Right lung (tissue), 5 donors: ENCODE measurements around the gene AK5. TPM values are rescaled to one million over a fixed set of nuclear protein-coding genes. Genes with fewer than 3 reads are reported as not detected.
"Not testable (repeated sequence)": the region's sequence is repeated elsewhere in the genome, so short reads cannot be mapped to it uniquely, and the experiment has no call there.

Experiments
- DNase-seq, 2 donors: peaks; one replicate each; pipeline ENCODE4 v3.0.0-alpha.2; 2013
- polyA plus RNA-seq, 5 donors: library from polyadenylated mRNA; unstranded; fragments of 120-200 nt; gene quantifications; one replicate each; pipeline versions ENCODE4 v1.2.1 to v1.2.3, GENCODE V29; 2013; ENCODE audit warnings: inconsistent platforms in 1 of 5, low replicate concordance in 1 of 5; ENCODE audit not compliant: insufficient read length in 5 of 5, insufficient read depth in 1 of 5

AK5 gene
- polyA plus RNA-seq, 5 donors = 0.46 to 1.2 (median 0.84) TPM

DNA sequence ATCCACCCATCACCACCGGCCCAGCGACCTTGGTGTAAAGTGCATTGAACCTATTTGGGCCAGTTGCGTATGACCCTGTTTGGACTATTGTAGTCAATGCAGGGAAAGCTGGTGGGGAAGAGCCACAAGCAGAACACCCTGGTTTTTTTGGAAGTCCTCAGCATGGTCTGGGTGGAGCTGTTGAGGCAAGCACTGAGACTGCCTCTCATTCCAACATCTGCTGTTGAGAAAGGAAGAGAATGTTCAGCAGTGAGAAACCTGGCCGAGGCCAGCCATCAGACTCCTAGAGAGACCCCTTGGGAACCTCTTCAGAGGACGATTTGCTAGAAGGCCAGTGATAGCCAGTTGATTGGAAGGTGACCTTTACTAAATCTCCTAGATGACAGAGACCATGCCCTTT is 217.6 kb downstream of the AK5 start:
- DNase-seq = no peak

DNA sequence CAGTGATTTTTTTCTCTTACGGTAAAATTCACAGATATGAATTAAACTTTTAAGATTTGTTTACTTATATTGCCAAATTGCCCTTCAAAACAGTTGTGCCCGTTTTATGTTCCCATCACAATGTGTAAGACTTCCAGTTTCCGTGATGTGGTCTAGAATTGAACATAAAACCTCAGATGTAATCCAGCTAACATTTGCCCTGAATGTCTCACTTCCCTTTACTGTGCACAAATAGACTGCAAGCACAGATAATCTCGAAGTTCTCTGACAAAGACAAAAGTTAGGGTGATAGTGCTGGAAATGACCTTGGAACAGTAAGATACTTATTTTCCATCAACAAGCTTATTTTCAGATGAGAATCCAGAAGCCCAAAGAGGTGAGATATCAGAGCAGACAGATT is 223.2 kb downstream of the AK5 start:
- no peak for DNase-seq

DNA sequence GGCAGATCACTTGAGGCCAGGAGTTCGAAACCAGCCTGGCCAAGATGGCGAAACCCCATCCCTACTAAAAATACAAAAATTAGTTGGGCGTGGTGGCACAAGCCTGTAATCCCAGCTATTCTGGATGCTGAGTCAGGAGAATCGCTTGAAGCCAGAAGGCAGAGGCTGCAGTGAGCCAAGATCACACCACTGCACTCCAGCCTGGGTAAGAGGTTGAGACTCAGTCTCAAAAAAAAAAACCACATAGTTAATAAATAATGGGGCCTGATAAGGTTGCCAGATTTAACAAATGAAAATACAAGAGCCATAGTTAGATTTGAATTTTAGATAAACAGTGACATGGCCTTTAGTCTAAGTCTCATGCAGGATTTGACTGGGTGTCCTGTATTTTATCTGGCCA is 225.0 kb downstream of the AK5 start:
- DNase-seq = no peak

DNA sequence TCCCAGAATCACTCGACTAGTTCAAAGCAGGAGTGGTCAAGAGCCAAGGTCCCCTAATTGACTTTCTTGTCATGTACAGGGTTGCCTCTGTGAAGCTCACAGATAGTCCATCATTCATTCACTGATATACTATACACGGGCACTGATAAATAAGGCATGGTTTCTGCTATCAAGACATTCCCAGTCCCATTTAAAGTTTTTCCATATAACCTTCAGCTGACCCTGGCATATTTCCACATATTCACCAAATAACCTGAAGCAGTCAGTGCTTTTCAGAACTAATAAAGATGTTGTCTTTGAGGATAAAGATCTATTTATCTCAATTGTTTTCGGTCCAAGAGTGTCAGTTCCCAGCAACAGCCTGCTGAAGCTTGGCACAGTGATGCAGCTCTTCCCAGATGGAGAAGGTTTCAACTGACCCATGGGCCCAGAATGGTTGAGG is 227.3 kb downstream of the AK5 start:
- no peak for DNase-seq

DNA sequence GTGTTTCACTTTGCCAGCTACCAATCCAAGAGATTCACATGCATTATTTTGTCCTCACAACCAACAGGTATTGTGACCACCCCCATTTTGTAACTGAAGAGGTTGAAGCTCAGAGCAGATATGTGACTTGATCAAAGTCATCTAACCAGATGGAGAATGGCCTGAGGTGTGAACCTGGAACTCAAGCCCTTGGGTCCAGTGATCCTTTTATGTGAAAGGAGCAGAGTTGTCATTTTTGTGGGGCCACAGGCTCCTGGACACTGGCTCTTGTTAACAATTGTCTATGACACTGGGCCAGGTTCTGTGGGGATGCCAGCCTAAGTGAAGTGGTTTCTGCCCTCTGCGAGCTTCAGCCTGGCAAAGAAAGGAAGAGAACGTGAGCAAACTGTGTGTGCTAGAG is 228.1 kb downstream of the AK5 start:
- no peak for DNase-seq

DNA sequence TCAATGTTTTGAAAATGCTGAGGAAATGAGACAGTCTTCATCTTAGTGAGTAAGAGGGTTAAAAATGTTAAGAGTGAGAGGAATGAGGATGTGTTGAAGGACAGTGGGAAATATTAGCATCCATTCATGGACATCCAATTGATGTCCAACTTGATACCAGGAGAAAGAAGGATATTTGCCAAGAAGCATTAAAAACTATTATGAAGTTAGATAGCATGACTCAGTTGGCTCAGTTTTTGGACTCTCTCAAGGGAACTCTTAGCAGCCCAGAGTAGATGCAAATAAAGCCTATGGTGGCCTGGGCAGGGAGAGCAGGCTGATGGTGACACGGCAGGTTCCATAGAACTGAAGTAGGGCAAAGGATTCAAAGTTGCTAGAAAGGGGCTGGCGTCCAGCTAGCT is 229.6 kb downstream of the AK5 start:
- DNase-seq = no peak

DNA sequence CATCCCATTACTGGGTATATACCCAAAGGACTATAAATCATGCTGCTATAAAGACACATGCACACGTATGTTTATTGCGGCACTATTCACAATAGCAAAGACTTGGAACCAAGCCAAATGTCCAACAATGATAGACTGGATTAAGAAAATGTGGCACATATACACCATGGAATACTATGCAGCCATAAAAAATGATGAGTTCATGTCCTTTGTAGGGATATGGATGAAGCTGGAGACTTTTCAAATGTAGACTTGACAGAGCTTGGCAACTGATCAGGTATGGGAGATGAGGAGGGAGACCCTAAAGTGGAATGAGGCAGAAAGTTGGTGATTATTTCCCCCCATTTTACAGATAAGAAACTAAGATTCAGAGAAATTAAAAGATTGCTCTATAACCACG is 230.8 kb downstream of the AK5 start:
- not testable (repeated sequence) for DNase-seq

DNA sequence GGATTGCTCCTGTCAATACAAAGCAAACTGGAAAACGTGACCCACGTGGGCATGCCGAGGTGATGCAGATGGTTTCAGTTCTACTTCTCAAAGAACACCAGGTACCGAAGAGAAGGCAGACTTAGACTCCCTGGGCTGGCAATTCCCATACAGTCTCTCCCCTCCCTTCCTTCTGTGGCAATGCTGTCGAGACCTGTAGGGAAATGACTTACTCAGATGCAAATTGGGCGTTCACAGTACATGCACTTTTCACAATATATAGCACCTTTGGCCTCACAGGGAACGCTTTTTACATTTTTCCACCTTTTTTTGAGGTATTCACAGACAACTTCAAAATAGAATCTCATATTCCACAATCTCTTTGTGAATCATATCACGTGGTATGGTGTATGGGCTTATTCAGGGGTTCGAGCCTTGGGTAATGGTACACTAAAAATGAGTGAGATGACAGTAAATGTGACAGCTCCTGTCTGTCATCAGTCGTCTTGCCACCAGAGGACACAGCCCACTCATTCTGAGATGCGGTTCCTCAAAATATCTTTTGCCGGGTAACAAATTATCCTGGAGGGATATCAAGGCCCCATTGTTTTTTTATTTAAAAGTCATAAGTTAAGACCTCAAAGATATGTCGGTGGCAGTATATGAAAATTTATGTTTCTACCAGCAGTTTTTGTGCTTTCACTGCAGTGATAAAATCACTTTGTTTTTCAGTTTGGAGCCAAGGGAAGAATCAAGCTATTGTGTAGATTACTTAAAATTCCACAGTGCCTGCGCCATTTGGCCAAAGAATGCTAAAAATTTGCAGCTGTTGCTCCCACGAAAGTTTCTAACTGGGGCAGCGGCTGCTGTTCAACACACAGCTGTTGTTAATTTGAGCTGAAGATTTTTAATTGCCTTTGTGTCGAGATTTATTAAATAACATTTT is 232.3 kb downstream of the AK5 start:
- peak; percentile 33 to 44 for DNase-seq

DNA sequence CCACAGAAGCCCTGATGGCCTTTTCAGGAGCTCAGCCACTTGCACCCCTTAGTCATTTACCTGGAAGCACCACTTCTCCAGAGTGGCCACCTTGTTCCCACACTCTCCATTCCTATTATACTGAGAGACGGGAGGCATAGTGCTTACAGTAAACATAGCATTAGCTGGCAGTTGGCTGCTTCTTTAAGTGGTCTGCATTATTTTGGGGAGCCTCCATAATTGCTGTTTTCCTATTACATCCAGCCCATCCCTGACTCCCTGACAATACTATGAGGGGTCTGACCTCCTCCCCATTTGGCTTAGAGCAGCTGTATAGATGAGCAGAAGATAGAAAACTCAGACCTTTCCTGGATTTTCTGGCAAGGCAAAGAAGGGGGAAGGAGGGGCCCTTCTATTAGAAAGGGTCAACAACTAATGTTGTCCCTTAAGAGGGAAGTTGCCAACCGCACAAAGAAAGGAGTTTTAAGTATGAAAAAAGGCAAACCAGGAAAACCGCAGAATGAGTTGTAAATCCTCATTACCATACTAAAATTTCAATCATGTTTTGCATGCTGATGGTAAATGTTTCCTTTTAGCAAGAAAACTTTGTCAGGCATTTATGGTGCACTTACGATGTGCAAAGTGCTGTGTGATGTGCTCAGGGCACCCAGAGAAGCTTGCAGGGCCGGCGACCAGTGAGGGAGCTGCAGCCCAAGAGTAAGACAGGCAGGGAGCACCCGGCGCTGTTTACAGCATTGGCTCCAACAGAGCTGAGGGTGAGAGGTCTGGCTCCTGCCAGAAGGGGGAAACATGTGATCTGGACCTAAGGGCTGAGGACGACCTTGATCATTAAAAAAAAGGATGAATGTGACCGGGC is 233.3 kb downstream of the AK5 start:
- no peak for DNase-seq

DNA sequence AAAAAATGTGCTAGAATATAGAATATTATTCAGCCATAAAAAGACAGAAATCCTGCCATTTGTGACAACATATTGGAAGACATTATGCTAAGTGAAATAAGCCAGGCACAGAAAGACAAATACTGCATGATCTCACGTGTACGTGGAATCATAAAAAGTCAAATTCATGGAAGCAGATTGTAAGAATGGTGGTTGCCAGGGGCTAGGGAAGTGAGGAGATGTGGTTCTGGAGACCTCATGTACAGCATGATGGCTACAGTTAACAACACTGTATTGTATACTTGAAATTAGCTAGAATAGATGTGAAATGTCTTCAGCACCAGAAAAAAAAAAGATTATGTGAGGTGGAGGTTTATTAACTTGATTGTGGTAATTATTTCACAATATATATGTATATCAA is 234.3 kb downstream of the AK5 start:
- DNase-seq = no peak

DNA sequence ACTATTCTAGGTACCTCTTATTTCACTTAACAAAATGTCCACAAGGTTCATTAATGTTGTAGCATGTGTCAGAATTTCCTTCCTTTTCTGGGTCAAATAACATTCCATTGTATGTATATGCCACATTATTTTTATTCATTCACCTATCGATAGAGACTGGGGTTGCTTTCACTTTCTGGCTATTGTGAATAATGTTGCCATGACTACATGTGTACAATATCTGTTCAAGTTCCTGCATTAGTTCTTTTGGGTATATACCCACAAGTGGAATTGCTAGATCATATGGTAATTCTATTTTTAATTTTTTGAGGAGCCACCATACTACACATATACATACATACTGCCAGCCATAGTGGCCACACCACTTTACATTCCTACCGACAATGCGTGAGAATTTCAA is 242.2 kb downstream of the AK5 start:
- DNase-seq = no peak

DNA sequence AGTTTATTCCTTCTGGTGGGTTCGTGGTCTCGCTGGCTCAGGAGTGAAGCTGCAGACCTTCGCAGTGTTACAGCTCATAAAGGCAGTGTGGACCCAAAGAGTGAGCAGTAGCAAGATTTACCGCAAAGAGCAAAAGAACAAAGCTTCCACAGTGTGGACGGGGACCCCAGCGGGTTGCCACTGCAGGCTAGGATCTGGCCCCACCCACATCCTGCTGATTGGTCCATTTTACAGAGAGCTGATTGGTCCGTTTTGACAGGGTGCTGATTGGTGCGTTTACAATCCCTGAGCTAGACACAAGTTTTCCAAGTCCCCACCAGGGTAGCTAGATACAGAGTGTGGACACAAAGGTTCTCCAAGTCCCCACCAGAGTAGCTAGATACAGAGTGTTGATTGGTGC is 249.3 kb downstream of the AK5 start:
- DNase-seq = not testable (repeated sequence)

DNA sequence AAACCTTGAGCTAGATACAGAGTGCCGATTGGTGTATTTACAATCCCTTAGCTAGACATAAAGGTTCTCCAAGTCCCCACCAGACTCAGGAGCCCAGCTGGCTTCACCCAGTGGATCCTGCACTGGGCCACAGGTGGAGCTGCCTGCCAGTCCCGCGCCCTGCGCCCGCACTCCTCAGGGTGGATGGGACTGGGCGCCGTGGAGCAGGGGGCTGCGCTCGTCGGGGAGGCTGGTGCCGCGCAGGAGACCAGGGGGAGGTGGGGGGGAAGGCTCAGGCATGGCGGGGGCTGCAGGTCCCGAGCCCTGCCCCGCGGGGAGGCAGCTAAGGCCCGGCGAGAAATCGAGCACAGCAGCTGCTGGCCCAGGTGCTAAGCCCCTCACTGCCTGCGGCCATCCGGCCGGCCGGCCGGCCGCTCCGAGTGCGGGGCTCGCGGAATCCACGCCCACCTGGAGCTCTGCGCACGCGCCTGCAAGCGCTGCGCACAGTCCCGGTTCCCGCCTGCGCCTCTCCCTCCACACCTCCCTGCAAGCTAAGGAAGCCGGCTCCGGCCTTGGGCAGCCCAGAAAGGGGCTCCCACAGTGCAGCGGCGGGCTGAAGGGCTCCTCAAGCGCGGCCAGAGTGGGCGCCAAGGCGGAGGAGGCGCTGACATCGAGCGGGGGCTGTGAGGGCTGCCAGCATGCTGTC is 249.9 kb downstream of the AK5 start:
- DNase-seq = not testable (repeated sequence)

DNA sequence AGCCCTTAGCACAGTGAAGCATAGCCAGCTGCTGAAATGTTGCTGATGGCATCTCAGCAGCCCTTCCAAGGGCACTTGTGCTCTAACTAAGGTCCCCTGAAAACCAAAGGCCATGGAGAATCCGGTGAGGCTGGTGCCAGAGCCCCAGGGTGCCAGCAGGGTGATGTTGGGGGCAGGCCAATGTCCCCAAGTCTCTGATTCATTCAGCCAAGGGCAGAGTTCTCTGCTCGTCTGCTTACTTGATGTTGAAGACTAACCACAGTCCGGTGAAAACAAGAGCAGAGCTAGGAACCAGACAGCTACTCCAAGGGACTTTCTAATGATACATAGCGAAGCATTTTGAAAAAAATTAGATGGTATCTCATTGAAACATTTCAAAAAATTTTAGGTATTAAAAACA is 250.8 kb downstream of the AK5 start:
- DNase-seq = no peak

DNA sequence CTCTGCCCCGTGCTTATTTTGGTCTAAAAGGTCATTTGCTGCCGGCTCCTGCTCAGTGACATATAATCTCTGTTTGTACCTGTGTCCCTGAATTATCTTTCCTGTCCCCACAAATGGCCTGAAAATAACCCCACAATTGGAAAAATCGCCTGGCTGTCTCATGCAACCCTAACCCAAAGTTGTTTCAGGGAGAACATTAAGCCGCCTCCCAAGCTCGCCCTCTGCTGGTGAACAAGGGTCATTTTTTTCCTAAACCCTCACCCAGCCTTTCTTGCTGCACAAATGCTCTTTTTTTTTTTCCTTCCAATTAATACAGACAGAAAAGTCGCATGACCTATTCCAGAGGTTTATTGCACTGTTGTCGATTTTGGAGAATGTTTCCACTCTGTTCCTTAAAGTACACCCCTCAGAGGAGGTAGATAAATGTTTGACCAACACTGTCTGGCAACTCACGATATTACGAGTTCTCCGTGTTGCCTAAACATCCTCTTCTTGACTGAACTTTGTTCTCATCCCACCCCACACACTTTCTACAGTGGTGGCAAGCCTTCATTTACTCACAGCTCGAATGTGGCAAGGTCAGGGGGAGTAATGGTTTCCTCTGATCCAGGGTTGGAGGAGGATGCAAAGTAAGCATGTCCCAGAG is 252.0 kb downstream of the AK5 start:
- peak; percentile 35 to 53 for DNase-seq

DNA sequence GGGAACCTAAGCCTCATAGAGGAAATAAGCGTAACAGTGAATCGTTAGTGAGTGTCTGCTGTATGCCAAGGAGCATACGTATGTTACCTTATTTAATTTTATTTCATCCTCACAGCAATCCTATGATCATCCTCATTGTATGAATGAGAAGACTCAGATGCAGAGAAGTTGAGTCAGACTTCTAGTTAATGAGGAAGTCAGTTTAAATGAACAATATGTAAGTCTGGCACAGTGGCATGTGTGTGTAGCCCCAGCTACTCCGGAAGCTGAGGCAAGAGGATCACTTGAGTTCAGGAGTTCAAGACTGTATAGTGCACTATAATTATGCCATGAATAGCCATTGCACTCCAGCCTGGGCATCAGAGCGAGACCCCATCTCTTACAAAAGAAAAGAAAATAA is 252.6 kb downstream of the AK5 start:
- no peak for DNase-seq

DNA sequence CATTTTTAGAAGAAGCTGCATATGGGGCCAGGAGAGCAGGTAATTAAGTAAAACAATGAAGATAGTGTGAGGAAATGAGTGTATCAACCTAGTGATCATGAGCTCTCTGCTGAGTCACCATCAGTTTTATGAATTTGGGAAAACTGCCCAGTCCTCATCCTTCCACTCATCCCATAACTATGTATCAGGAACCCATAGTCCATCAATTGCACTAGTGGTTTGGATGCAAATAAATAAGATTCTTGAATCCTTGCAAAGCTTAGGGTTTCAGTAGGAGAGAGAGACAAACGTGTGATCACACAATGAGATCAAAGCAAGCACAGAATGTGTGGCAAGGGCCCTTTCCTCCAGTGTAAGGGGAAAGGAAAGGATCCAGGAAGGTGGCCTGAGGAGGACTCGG is 255.0 kb downstream of the AK5 start:
- no peak for DNase-seq

DNA sequence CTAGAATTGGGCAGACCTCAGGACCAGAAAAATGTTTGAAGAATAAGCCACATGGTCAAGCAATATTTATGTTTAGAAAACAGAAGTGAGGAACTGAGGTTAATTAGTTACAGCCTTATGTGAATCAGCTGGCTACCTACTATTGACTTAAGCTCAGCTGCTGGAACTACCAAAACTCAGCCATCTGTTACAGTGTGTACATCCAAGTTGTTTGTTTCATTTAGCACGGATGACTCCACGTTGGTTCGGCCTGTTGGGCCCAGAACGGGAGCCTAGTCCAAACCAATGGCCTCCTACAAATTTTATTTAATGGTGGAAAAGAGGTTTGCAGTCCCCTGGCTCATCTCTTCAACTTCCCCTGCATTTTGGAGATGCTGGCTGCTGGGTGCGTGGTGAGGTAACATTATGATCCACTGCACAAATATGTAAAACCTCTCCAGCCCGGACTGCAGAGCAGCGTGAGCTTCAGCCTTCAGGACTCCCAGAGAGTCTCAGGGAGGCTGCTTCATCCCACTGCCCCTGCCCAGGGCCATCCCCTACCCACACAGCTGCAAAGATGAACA is 257.2 kb downstream of the AK5 start:
- no peak for DNase-seq

DNA sequence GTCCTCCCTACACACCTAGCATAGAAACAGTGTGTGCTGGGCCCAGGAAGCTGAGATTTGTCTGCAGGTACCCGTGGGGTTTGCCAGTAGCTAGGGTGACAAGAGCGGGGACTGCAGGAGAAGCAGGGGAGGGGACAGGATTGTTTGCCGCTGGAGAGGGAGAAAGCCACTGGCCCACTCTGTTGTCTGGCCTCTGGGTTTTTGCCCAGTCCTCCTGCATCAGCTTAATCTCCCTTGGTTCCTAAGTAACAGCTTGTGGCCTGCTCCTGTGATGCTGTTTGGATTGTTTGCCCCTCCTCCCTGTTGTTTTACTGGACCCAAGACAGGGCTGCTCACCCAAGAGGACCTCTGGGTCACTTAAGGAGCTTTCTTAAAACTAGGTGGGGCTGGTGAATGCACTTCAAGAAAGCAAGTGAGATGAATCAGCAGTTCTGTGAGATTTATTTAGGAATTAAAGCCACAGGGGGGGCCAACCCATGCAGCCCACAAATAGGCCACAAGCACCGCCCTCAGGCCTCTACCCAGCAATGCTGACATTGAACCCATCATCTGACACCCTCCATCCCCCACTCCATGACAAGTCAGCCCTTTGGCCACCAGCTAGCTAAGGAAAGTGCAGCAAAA is 257.8 kb downstream of the AK5 start:
- no peak for DNase-seq

DNA sequence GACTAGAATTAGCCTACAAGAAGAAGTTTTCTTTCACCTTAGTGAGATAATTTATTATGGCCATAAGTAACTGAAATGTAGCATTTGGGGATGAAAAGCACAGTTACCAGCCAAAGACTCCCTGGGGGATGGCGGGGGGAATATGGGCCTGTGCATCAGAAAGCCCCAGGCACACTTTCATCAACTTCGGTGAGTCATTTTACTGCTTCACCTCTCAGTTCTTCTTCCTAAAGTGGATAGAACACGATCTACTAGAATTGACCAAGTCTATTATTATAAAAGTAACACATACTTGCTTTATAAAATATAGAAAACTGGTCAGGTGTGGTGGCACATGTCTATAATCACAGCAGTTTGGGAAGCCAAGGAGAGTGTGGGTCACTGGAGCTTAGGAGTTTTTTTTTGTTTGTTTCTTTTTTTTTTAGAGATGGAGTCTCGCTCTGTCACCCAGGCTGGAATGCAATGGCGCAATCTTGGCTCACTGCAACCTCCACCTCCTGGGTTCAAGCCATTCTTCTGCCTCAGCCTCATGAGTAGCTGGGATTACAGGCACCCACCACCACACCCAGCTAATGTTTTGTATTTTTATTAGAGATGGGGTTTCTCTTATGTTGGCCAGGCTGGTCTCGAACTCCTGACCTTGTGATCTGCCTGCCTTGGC is 258.8 kb downstream of the AK5 start:
- no peak for DNase-seq
